OCI-LY7 (cell line): ENCODE measurements around the gene AADAC. TPM values are rescaled to one million over a fixed set of nuclear protein-coding genes. Genes with fewer than 3 reads are reported as not detected.

Source experiments
- BruUV-seq: library from RNA; stranded (reverse); fragments of 400-500 nt; replicated peaks from 2 replicates; lab custom pipeline; 2021; lab: Mats Ljungman, UMichigan
- CTCF ChIA-PET: fragments of 300-600 bp; sonication (Branson Sonifier 250); formaldehyde crosslinking; loops from one replicate; lab custom pipeline; 2022; ENCODE audit warnings: antibody characterized with exemption; ENCODE audit not compliant: unreplicated experiment; lab: Charles Lee
- POLR2A ChIA-PET: fragments of 300-600 bp; sonication (Branson Sonifier 250); formaldehyde crosslinking; loops from one replicate; lab custom pipeline; 2022; ENCODE audit warnings: antibody characterized with exemption; lab: Charles Lee
- DNase-seq: peaks from one replicate; pipeline ENCODE4 v3.0.0-alpha.2; 2015; ENCODE audit warnings: low spot score
- H2AFZ ChIP-seq: fragments of 200-600 bp; sonication (generic), shearing (Covaris generic); 2 replicates; pipeline ENCODE4 v1.6.1; 2014; ENCODE audit warnings: mild to moderate bottlenecking, antibody characterized with exemption, low read length, moderate library complexity
- H3K27ac ChIP-seq: fragments of 200-600 bp; sonication (generic); 2 replicates; pipeline ENCODE4 v1.5.1; 2014; ENCODE audit warnings: mixed run types, low read depth, mild to moderate bottlenecking, moderate library complexity, low read length, inconsistent platforms; ENCODE audit not compliant: poor library complexity, severe bottlenecking
- H3K36me3 ChIP-seq: fragments of 200-600 bp; sonication (generic); 2 replicates; pipeline ENCODE4 v1.6.1; 2014; ENCODE audit warnings: mild to moderate bottlenecking, antibody characterized with exemption, low read length, moderate library complexity, mixed read lengths; ENCODE audit not compliant: insufficient read depth
- H3K4me1 ChIP-seq: fragments of 200-600 bp; sonication (generic); 2 replicates; pipeline ENCODE4 v1.5.1; 2014; ENCODE audit warnings: mild to moderate bottlenecking, low read length; ENCODE audit not compliant: insufficient read depth, poor library complexity, severe bottlenecking
- H3K4me2 ChIP-seq: fragments of 200-600 bp; sonication (generic); 2 replicates; pipeline ENCODE4 v1.6.1; 2014; ENCODE audit warnings: mild to moderate bottlenecking, low read length
- H3K4me3 ChIP-seq: fragments of 200-600 bp; sonication (generic); 2 replicates; pipeline ENCODE4 v1.5.1; 2014; ENCODE audit warnings: mild to moderate bottlenecking, low read depth, low read length; ENCODE audit not compliant: poor library complexity, severe bottlenecking
- H3K79me2 ChIP-seq: fragments of 200-600 bp; sonication (generic); 2 replicates; pipeline ENCODE4 v1.6.1; 2016; ENCODE audit warnings: low read depth, mild to moderate bottlenecking, low read length, moderate library complexity, mixed read lengths; ENCODE audit not compliant: insufficient read depth
- H3K9me2 ChIP-seq: fragments of 200-600 bp; sonication (generic); 2 replicates; pipeline ENCODE4 v1.6.1; 2016; ENCODE audit warnings: mild to moderate bottlenecking, low read length, mixed read lengths; ENCODE audit not compliant: insufficient read depth
- H3K9me3 ChIP-seq: fragments of 200-600 bp; sonication (generic); 2 replicates; pipeline ENCODE4 v1.6.1; 2014; ENCODE audit warnings: mild to moderate bottlenecking, mixed run types, low read length, mixed read lengths
- H4K20me1 ChIP-seq: fragments of 200-600 bp; sonication (generic); 2 replicates; pipeline ENCODE4 v1.6.1; 2014; ENCODE audit warnings: mild to moderate bottlenecking, antibody characterized with exemption, low read length, moderate library complexity, mixed read lengths; ENCODE audit not compliant: insufficient read depth
- EZH2phosphoT487 ChIP-seq: fragments of 200-600 bp; sonication (generic); IDR thresholded peaks from 2 replicates; pipeline ENCODE4 v1.6.1; 2018; ENCODE audit warnings: low read depth, borderline replicate concordance, mild to moderate bottlenecking, mixed run types, antibody characterized with exemption, low read length, moderate library complexity, mixed read lengths
- intact Hi-C: fragments of 100-400 bp; cut with micrococcal nuclease; formaldehyde crosslinking; loops from one replicate; pipeline ENCODE4 v1.10.0; 2022; ENCODE audit not compliant: unreplicated experiment
- total RNA-seq, 2 experiments: library from RNA; depleted of rRNA in 1 of 2; stranded (reverse); fragments of >200 nt in 1 of 2; shearing (Covaris generic) in 1 of 2; gene quantifications; 2 replicates each; pipeline ENCODE4 v1.2.3, GENCODE V29; 2014 to 2022
- TF ChIP-seq, protein P1 (sequence below): fragments of 200-600 bp; sonication (generic); conservative IDR thresholded peaks from 2 replicates; pipeline ENCODE4 v1.5.1; 2014; ENCODE audit warnings: mild to moderate bottlenecking, antibody characterized with exemption, low read length, moderate library complexity, mixed read lengths

The AADAC gene
- total RNA-seq, 2 experiments from 2014 or later, result not detected

DNA sequence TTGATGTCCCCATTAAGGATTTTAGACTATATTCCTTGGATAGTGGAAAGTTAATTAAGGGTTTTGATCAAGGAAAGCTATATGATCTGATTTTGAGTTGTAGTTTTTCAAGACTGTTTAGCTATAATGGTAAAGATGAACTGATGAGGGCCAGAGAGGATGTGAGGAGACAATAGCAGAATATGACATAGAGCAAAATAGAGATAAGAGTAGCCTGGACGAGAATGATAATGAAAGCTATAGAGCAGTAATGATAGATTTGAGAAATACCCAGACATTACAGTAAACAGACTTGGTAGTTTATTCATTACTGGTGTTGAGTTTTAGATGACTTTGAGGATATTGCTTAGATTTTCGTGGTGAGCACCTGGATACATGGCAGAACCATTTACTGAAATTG is 63.4 kb downstream of the AADAC start:
- POLR2A ChIA-PET, result interaction anchor here (0.6 to 1.8 kb wide), 2 partner anchors 43 to 214 kb away, joined by 3 to 4 read pairs; no protein-coding TSS in a partner anchor
- Histone ChIP-seq H2AFZ (no peak overlapping the region), H3K4me1 (no peaks in the 10 kb centered on the region), H3K9me2 (no peaks in the 10 kb centered on the region), H3K4me2 (no peak overlapping the region), H4K20me1 (no peaks in the 10 kb centered on the region), H3K36me3 (no peaks in the 10 kb centered on the region), H3K27ac (no peak overlapping the region), H3K4me3 (no peak overlapping the region), H3K9me3 (no peaks in the 10 kb centered on the region), H3K79me2 (no peaks in the 10 kb centered on the region)
- CTCF ChIA-PET, result no interaction called here
- DNase-seq, result no peak
- no TSS peak for BruUV-seq
- TF ChIP-seq EZH2phosphoT487, result no peak
- TF ChIP-seq, protein P1, sequence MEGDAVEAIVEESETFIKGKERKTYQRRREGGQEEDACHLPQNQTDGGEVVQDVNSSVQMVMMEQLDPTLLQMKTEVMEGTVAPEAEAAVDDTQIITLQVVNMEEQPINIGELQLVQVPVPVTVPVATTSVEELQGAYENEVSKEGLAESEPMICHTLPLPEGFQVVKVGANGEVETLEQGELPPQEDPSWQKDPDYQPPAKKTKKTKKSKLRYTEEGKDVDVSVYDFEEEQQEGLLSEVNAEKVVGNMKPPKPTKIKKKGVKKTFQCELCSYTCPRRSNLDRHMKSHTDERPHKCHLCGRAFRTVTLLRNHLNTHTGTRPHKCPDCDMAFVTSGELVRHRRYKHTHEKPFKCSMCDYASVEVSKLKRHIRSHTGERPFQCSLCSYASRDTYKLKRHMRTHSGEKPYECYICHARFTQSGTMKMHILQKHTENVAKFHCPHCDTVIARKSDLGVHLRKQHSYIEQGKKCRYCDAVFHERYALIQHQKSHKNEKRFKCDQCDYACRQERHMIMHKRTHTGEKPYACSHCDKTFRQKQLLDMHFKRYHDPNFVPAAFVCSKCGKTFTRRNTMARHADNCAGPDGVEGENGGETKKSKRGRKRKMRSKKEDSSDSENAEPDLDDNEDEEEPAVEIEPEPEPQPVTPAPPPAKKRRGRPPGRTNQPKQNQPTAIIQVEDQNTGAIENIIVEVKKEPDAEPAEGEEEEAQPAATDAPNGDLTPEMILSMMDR, result no peak
- intact Hi-C loops, result no loop called here

Other genes with a start within 250 kb of the AADAC start
- not detected in 2 replicates for gene AADACL2, start 80.2 kb upstream of the AADAC start, total RNA-seq (2014; rRNA removed; shearing (Covaris generic))
- not detected in 2 replicates for gene AADACL2, start 80.2 kb upstream of the AADAC start, total RNA-seq (2022)
- gene SUCNR1, start 59.5 kb downstream of the AADAC start, total RNA-seq (2014; rRNA removed; shearing (Covaris generic)), result not detected in 2 replicates
- gene SUCNR1, start 59.5 kb downstream of the AADAC start, total RNA-seq (2022), result not detected in 2 replicates